Skin epidermis (tissue), 12 donors: ENCODE results near the gene PI4KA.
A peak's percentile ranks its signal among the peaks of the same experiment; 100 is the strongest.
"Not testable (repeated sequence)": the region's sequence is repeated elsewhere in the genome, so short reads cannot be mapped to it uniquely, and the experiment has no call there.

ENCODE experiments used
- H3K27ac ChIP-seq, 21 experiments: fragments of 200-600 bp; sonication (generic) in 11 of 21; one replicate each; pipeline ENCODE4 v1.5.0; 2020; ENCODE audit warnings: mild to moderate bottlenecking in 3 of 21, inconsistent platforms in 2 of 21, moderate library complexity in 2 of 21
- H3K4me3 ChIP-seq, 7 experiments: fragments of 200-600 bp; sonication (generic) in 2 of 7; one replicate each; pipeline ENCODE4 v1.5.0; 2020; ENCODE audit warnings: inconsistent platforms in 2 of 7, mild to moderate bottlenecking in 2 of 7, moderate library complexity in 1 of 7

Gene PI4KA

GRCh38 chr22:20858615-20859416, at the start of gene PI4KA, which contains the start of gene SNAP29:
Gene PI4KA, minus strand, starts transcription at chr22:20858811. Its CDS starts 86 bp downstream, at chr22:20858725.
Gene SNAP29, plus strand, starts transcription at chr22:20859007. Its CDS starts 104 bp downstream, at chr22:20859111.
- peak within 1 kb of the TSS; percentile 49 to 94 (median 86) for H3K27ac ChIP-seq
- H3K4me3 ChIP-seq = peak within 1 kb of the TSS; percentile 52 to 92 (median 88)

- H3K4me3 ChIP-seq = no peak overlapping the region
- H3K27ac ChIP-seq = no peak overlapping the region
Observed at GRCh38 chr22:20906387-20906767, 47.8 kb upstream of the PI4KA start.

GRCh38 chr22:20905415-20906386, 47.1 kb upstream of the PI4KA start:
- Histone ChIP-seq H3K4me3 (no peak overlapping the region), H3K27ac (peak overlapping the region in 8 of 21 experiments; percentile 34 to 69 (median 52))

- Histone ChIP-seq H3K4me3 (no peak overlapping the region), H3K27ac (peak overlapping the region in 9 of 21 experiments; percentile 31 to 69 (median 50))
Observed at GRCh38 chr22:20904980-20905355, 46.4 kb upstream of the PI4KA start.

- peak overlapping the region in 11 of 21 experiments; percentile 19 to 69 (median 39) for H3K27ac ChIP-seq
- no peak overlapping the region for H3K4me3 ChIP-seq
Observed at GRCh38 chr22:20904008-20904979, 45.7 kb upstream of the PI4KA start.

- Histone ChIP-seq H3K4me3 (no peak overlapping the region), H3K27ac (no peak overlapping the region)
Observed at GRCh38 chr22:20903093-20903492, 44.5 kb upstream of the PI4KA start.

- H3K4me3 ChIP-seq, H3K27ac ChIP-seq: not testable (repeated sequence)
Observed at GRCh38 chr22:20901093-20902033, 42.8 kb upstream of the PI4KA start.

- Histone ChIP-seq H3K27ac (no peak overlapping the region), H3K4me3 (no peak overlapping the region)
Observed at GRCh38 chr22:20899827-20900423, 41.3 kb upstream of the PI4KA start.

GRCh38 chr22:20897737-20898136, 39.1 kb upstream of the PI4KA start:
- H3K27ac ChIP-seq, H3K4me3 ChIP-seq: not testable (repeated sequence)

- Histone ChIP-seq H3K4me3 (no peak overlapping the region), H3K27ac (no peak overlapping the region)
Observed at GRCh38 chr22:20890975-20891374, 32.4 kb upstream of the PI4KA start.

- H3K27ac ChIP-seq = no peak overlapping the region
- no peak overlapping the region for H3K4me3 ChIP-seq
Observed at GRCh38 chr22:20889904-20890540, 31.4 kb upstream of the PI4KA start.

GRCh38 chr22:20889025-20889704, 30.6 kb upstream of the PI4KA start:
- Histone ChIP-seq H3K4me3 (no peak overlapping the region), H3K27ac (no peak overlapping the region)

- H3K27ac ChIP-seq = no peak overlapping the region
- no peak overlapping the region for H3K4me3 ChIP-seq
Observed at GRCh38 chr22:20887375-20887774, 28.8 kb upstream of the PI4KA start.

GRCh38 chr22:20885557-20886323, 27.1 kb upstream of the PI4KA start:
- H3K27ac ChIP-seq = peak overlapping the region in 6 of 21 experiments; percentile 6 to 60 (median 56)
- no peak overlapping the region for H3K4me3 ChIP-seq

- Histone ChIP-seq H3K4me3 (no peak overlapping the region), H3K27ac (peak overlapping the region in 5 of 21 experiments; percentile 6 to 59 (median 56))
Observed at GRCh38 chr22:20885017-20885556, 26.5 kb upstream of the PI4KA start.

GRCh38 chr22:20884454-20884853, 25.8 kb upstream of the PI4KA start:
- Histone ChIP-seq H3K27ac (no peak overlapping the region), H3K4me3 (no peak overlapping the region)
